Hematopoietic multipotent progenitor cell treated with erythropoietin and hydrocortisone succinate and interleukin-3 and kit ligand, for 17 days (in vitro differentiated cells): Measurements from ENCODE around the gene CDK12.

ENCODE experiments used
- DNase-seq: peaks from one replicate; pipeline ENCODE4 v3.0.0-alpha.2; 2015; ENCODE audit warnings: low spot score

CDK12 gene

GRCh38 chr17:39582658-39583057 lies 121.4 kb downstream of the CDK12 start:
- no peak for DNase-seq
